NCI-H1436 treated with DMSO at 0.1 percent for 48 hours (cell line): ENCODE results near the gene SECTM1.
A peak's percentile ranks its signal among the peaks of the same experiment; 100 is the strongest.

Experiments used
- DNase-seq: peaks from one replicate; lab custom pipeline; 2025; lab: John Stamatoyannopoulos, UW

Gene SECTM1

DNA sequence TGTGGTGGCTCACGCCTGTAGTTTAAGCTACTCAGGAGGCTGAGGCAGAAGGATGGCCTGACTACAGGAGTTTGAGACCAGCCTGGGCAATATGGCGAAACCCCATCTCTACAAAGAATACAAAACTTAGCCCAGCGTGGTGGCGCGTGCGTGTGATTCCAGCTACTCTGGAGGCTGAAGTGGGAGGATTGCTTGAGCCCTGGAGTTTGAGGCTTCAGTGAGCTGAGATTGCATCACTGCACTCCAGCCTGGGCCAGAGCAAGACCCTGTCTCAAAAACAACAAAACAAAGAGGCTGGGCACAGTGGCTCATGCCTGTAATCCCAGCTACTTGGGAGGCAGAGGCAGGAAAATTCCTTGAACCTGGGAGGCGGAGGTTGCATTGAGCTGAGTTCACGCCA, 53.0 kb downstream of the SECTM1 start:
- DNase-seq: no peak

DNA sequence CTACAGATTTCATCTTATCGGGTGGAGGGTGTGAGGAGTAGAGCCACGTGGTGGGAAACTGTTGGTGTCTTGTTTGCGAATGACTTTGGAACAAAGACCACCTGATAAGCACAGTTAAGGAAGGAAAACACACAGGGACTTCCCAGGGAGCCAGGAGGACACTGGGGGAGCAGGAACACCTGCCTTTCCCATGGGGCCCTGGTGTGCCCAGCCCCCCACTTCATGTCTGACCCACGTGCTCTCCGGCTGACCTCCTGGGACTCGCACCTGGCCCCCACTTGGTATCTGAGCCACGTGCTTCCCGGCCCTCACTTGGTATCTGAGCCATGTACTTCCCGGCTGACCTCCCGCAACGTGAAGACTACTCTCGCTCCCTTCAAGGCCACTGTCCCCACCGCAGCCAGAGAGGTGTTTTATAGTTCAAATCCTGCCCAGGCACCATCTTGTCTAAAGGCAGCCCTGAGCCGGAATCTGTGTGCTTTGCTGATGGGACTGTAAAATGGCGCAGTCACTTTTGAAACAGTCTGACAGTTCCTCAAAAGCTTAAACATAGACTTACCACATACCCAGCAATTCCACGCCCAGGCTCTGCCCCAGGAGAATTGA, 54.7 kb downstream of the SECTM1 start:
- no peak for DNase-seq

DNA sequence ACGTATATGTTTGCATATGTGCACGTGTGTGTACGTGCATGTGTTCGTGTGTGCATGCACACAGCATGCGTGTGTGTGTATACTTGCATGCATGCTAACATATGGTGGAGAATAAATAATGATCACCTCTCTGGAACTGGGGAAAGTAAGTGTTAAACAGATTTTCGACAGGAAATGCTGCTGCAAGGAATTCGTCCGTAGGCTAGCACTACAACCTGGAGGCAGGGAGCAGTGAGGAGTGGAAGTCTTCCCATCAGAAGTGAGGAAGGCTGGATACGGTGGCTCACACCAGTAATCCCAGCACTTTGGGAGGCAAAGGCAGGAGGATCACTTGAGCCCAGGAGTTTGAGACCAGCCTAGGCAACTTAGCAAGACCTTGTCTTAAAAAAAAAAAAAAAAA, 55.3 kb downstream of the SECTM1 start:
- no peak for DNase-seq

DNA sequence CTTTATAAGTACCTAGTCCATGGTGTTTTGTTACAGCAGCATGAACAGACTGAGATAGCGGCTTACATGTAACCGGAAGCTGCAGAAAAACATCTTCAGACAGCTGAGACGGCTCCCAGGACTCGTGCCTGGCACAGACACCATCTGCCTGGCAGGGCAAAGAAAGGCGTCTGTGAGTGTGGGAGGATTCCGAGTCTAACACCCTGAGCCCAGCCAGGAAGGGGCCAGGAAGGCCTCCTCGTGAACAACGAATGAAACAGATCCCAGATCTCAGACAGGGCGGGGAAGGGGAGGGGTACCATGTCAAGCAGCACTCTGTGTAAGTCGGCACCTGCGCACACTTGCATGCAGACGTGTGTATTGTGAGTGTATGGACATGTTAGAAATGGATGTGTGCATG, 55.7 kb downstream of the SECTM1 start:
- DNase-seq: no peak

DNA sequence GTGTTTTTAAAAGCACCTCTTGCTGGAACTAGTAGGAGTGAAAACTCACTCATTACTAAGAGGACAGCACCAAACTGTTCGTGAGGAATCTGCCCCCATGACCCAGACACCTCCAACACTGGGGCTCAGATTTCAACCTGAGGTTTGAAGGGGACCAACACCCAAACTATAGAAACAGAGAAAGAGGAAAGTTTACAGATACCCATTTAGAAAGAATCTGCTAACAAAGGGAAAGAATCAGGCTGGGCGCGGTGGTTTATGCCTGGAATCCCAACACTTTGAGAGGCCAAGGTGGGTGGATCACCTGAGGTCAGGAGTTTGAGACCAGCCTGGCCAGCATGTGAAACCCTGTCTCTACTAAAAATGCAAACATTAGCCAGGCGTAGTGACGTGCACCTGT, 56.6 kb downstream of the SECTM1 start:
- no peak for DNase-seq

DNA sequence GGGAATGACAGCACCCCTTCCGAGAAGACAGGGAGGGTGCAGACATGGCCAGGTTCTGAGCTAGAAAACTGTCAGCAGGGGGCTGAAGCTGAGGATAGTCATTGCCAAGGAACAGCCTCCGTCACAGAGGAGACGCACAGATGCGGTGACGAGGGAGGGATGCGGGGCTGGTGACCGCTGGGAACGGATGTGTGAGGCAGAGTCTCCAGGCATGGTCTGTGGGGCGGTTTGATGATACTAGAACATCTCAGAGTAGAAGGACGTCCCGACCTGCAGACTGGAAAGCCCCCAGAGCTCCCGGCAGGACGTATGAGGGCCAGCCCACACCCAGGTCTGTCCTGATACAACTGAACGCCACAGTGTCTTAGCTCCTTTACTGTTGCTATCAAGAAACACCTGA, 58.2 kb downstream of the SECTM1 start:
- DNase-seq: no peak

DNA sequence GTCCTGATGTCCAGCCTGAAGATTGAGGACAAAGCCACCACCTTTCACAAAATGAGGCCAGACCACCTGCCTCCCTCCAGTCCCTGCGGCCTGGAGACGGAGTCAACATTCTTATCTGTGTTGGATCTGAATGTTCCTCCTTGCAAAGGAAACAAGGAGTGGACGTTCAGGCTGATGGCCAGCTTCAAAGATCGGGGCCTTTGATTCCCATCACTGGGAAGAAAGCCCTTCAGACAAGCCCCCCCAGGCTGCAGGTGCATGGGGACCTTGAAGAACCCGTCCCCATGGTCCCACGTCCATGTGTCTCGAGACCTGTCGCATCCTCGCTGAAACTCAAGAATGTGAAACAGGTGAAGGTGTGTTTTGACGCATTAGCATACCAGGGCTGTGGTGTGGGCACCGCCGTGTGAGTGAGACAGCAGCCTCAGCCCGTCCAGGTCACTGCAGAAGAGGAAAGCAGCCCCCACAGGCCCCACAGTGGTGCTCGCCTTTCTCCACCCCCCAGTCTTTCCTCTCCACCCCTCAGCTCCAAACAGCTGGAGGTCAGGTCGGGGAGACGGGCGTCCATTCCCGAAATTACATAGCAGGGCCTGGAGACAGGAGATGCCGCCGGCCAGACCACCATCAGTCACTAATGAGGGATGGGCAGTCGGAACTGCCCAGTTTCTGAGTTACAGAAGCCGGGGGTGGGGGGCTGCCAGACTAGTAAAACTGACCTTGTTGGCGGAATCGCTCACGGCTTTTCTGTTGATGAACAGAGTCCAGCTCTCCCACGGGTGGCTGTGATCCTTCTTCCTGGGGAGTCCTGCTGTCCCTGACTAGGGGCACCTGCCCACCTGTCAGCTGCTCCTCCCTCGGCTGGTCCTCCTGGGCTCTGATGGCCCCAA, 59.2 kb downstream of the SECTM1 start:
- DNase-seq: no peak

DNA sequence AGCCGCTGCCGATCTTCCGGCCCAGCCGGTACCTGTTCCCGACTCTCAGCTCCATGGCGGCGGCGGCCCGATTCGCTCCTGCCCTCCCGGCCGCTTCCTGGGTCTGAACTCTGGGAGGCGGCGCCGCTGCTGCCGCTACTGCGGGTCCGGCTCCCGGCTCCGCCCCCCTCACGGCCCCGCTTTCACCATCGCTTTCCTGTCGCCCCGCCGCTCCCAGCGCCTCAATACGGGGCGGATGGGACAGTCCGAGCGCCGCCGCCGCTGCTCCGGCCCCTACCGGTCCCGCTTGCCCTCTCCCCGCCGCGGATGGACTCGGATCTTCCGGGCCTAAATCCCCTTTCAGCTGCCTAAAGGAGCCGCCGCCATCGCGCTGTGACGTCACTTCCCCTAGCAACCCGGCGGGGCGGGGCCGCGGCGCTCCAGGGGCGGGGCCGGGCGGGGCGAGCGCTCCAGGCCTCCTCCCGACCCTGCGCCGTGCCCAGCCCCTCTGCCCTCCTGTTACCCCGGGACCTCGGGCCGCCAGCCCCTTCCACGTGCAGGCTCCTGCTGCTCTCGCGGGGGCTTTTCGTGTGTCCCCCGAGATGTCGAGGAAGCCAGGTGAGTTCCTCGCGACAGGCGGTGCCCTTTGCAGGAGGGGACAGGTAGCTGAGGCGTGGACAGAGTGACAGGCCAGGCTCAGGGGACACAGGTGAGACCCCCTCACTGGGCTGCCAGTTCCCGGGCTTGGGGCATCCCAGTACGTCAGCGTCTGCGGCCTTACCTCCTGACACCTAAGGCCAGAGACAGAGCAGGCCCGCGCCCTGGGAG, 60.0 kb downstream of the SECTM1 start, which contains the start of gene CSNK1D:
Gene CSNK1D (minus strand): TSS at position 374 of the 807 bp plus-strand sequence. CDS start 319 bp downstream, at position 55.
- peak; percentile 44 for DNase-seq

DNA sequence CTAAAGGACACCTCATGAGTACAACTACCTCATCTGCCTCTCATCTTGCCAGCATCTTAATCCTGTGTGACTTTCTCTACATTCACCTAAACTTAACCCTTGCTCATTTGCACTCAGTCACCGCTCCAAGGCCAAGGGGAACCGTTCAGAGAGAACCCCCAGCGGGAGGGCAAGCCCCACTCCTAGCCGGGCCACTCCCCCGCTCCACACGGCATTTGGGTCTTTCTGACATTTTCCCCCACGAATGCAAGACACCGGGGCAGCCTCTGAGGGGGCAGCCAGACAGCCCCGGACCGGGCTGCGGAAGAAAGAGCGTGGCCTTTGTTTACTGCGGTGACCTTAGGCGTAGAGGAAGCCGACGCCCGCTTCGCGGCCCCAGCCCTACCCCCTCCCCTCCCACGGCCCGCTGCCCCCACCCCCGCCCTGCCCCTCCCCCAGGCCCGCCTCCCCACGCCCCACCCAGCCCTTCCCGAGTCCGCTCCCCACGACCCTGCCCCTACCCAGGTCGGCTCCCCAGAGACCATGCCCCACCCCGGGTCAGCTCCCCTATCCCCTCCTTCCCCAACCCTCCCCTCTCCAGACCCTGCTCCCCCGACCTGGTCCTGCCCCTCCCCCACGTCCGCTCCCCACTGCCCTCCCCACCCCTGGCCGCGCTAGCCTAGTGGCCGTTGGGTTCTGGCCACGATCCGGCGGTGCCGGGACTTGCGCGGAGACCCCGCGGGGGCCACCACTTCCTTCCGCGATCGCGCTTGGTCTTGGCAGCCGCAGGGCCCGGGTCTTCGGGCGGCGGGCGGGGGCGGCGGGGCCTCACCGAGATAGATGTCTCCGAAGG, 60.9 kb downstream of the SECTM1 start:
- DNase-seq: no peak

DNA sequence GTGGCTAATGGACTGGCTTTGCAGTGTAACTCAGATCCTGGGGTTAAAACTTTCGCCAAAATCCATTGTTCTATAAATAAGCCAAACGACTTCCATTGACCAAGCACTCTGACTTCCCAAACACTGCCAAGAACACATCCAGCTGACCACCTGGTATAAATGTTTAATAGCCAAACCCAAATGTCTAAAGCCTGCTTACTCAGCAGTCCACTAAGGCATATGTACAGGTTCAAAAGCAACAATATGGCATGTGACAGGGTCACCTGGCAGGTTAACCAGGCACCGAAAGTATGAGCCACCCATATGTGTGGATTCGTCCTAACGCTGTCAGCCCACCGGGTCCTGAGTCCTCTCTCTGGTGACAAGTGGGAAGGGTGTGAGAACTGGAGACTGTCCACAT, 62.2 kb downstream of the SECTM1 start:
- DNase-seq: no peak
